Testis (tissue), 2 donors: ENCODE measurements around the gene GPR4.

Source experiments
- CTCF ChIP-seq, 3 experiments: fragments of 450-650 bp in 2 of 3; fragments of 200-600 bp in 1 of 3; sonication (generic) in 1 of 3; IDR thresholded peaks; one replicate each; pipeline ENCODE4 v1.5.1; 2016 to 2019; ENCODE audit warnings: antibody characterized with exemption in 3 of 3, mild to moderate bottlenecking in 2 of 3, moderate library complexity in 1 of 3
- POLR2A ChIP-seq: fragments of 450-650 bp; IDR thresholded peaks from one replicate; pipeline ENCODE4 v1.6.1; 2017; ENCODE audit warnings: antibody characterized with exemption, mild to moderate bottlenecking, moderate library complexity

DNA sequence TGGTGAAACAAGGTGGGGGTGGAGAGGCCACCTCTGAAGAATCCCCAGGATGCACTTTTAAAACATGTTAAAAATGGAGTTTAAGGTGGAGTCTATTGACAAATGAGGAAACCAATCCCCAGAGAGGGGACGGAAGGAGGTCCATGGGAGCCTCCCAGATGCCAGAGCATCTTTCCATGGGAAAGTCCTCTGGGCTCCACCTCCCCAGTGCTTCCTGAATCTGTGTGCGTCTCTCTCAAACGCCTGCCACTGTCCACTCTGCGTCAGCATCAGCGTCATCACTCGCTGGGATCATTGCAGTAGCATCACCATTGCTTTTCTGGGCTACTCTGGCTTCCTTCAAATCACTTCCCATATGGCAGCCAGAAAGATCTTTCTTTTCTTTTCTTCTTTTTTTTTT, 6.2 kb downstream of the GPR4 start:
- TF ChIP-seq CTCF (IDR thresholded peaks at IDR 0.05), result no peak
- no peak for TF ChIP-seq POLR2A
